Neural cell (in vitro differentiated cells): ENCODE results near the gene NAT9.

Experiments
- CTCF ChIP-seq: fragments of 450-650 bp; IDR thresholded peaks from 2 replicates; pipeline ENCODE4 v1.5.1; 2014; ENCODE audit warnings: antibody characterized with exemption, mild to moderate bottlenecking, moderate library complexity; ENCODE audit not compliant: poor library complexity, severe bottlenecking
- EP300 ChIP-seq: fragments of 450-650 bp; conservative IDR thresholded peaks from 2 replicates; pipeline ENCODE4 v1.6.1; 2014; ENCODE audit warnings: antibody characterized with exemption, mild to moderate bottlenecking, moderate library complexity; ENCODE audit not compliant: poor library complexity, severe bottlenecking
- EZH2 ChIP-seq: fragments of 200-600, 300-800 bp; shearing (Covaris generic), sonication (generic); IDR thresholded peaks from 2 replicates; pipeline ENCODE4 v1.6.1; 2014; ENCODE audit warnings: antibody characterized with exemption, low read length, borderline replicate concordance, mild to moderate bottlenecking; ENCODE audit not compliant: insufficient read depth, poor library complexity, severe bottlenecking
- MXI1 ChIP-seq: fragments of 450-650 bp; conservative IDR thresholded peaks from 2 replicates; pipeline ENCODE4 v1.6.1; 2014; ENCODE audit warnings: antibody characterized with exemption, mild to moderate bottlenecking; ENCODE audit not compliant: poor library complexity, severe bottlenecking
- SMC3 ChIP-seq: fragments of 450-650 bp; conservative IDR thresholded peaks from 2 replicates; pipeline ENCODE4 v1.6.1; 2014; ENCODE audit warnings: antibody characterized with exemption, mild to moderate bottlenecking, moderate library complexity; ENCODE audit not compliant: poor library complexity

DNA sequence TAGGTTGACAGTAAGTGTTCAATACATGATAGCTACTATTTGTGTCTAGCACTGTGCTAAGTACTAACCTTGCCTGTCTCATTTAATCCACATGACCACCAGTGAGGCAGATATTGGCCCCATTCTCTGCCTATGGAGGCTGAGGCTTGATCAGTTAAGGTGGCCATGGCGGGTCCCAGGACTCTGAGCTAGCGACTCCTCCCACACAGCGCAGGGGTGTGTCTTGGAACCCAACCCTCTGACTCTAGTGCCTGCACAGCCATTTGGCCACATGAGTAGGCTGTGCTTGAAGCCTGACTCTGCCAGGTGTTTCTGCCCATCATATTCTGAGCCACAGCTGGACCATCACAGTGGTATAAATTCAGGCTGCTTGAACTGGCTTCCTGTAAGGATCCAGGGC lies 21.3 kb downstream of the NAT9 start:
- TF ChIP-seq CTCF: no peak
- TF ChIP-seq SMC3: no peak
- TF ChIP-seq MXI1: no peak
- TF ChIP-seq EZH2: no peak
- no peak for TF ChIP-seq EP300
